ENCODE results near the gene PTPN1. TPM values are rescaled to one million over a fixed set of nuclear protein-coding genes. Genes with fewer than 3 reads are reported as not detected.
"Not testable (repeated sequence)": the region's sequence is repeated elsewhere in the genome, so short reads cannot be mapped to it uniquely, and the experiment has no call there.

PTPN1 gene
- total RNA-seq, 1 donor from 2014 or later = 8.4 TPM

DNA sequence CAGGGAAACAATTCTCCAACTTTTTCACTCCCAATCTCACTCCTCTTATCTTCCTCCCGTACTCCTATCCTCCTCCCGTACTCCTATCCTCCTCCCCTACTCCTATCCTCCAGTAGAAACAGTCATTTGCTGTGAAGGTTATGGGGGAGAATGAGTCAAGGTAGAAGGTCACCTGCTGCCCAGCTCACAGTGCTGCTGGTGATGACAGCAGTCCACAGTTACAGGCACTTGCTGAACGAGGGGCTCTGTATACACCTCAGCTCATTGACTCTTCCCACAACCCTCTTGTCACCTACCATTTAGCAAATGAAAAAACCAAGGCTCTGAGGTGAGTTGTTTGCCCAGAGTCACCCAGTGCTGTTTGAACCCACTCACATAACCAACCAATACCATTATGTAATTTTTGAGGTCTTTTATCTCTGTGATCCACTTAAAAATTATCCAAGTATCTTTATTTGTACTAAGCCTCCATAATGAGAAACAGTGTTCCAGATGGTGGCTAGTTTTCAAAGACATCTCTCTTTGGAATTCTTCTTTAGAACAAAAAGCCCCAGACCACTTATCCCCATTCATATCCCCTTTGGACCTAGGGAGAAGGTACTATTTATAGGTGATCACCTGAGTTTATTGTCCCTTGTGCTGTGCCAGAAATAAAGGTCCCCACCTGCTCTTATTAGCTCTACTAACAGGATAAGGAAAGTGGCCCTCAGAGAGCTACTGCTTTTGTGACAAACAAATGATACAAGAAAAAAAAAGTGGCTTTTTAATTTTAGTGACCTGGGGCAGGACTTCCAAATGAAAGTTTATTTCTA, 53.2 kb downstream of the PTPN1 start:
- Histone ChIP-seq H3K9me3 (ENCODE audit: control insufficient read depth in 3 of 3, low read length in 3 of 3) (no peaks in the 10 kb centered on the region), H3K27me3 (ENCODE audit: control insufficient read depth in 3 of 3, insufficient read depth in 3 of 3, low read length in 3 of 3) (no peaks in the 10 kb centered on the region), H3K27ac (ENCODE audit: low read depth, low read length) (no peak overlapping the region), H3K4me1 (ENCODE audit: control insufficient read depth in 3 of 3, insufficient read depth in 3 of 3, low read length in 3 of 3) (peaks cover 30 to 42% (median 41%) of the 10 kb centered on the region in 3 donors), H3K36me3 (ENCODE audit: control insufficient read depth in 3 of 3, insufficient read depth in 3 of 3, low read length in 3 of 3) (peaks cover 5 to 19% (median 17%) of the 10 kb centered on the region in 3 donors), H3K9ac (ENCODE audit: low read depth in 1 of 3, low read length in 3 of 3) (peak overlapping the region in 2 of 3 donors; percentile 4 to 19), H3K4me3 (ENCODE audit: low read length in 3 of 3) (no peak overlapping the region)

GRCh38 chr20:50565383-50565782, 55.2 kb downstream of the PTPN1 start:
- Histone ChIP-seq H3K27ac (ENCODE audit: low read depth, low read length) (no peak overlapping the region), H3K9ac (ENCODE audit: low read depth in 1 of 3, low read length in 3 of 3) (no peak overlapping the region), H3K27me3 (ENCODE audit: control insufficient read depth in 3 of 3, insufficient read depth in 3 of 3, low read length in 3 of 3) (no peaks in the 10 kb centered on the region), H3K4me1 (ENCODE audit: control insufficient read depth in 3 of 3, insufficient read depth in 3 of 3, low read length in 3 of 3) (peaks cover 38 to 43% (median 39%) of the 10 kb centered on the region in 3 donors), H3K4me3 (ENCODE audit: low read length in 3 of 3) (no peak overlapping the region), H3K9me3 (ENCODE audit: control insufficient read depth in 3 of 3, low read length in 3 of 3) (no peaks in the 10 kb centered on the region), H3K36me3 (ENCODE audit: control insufficient read depth in 3 of 3, insufficient read depth in 3 of 3, low read length in 3 of 3) (peaks cover 12 to 32% (median 24%) of the 10 kb centered on the region in 3 donors)

GRCh38 chr20:50565871-50566270, 55.7 kb downstream of the PTPN1 start:
- no peaks in the 10 kb centered on the region for H3K9me3 ChIP-seq (ENCODE audit: control insufficient read depth in 3 of 3, low read length in 3 of 3)
- no peaks in the 10 kb centered on the region for H3K27me3 ChIP-seq (ENCODE audit: control insufficient read depth in 3 of 3, insufficient read depth in 3 of 3, low read length in 3 of 3)
- no peak overlapping the region for H3K4me3 ChIP-seq (ENCODE audit: low read length in 3 of 3)
- no peak overlapping the region for H3K9ac ChIP-seq (ENCODE audit: low read depth in 1 of 3, low read length in 3 of 3)
- H3K4me1 ChIP-seq (ENCODE audit: control insufficient read depth in 3 of 3, insufficient read depth in 3 of 3, low read length in 3 of 3) = peaks cover 40 to 46% (median 40%) of the 10 kb centered on the region in 3 donors
- no peak overlapping the region for H3K27ac ChIP-seq (ENCODE audit: low read depth, low read length)
- peaks cover 12 to 34% (median 24%) of the 10 kb centered on the region in 3 donors for H3K36me3 ChIP-seq (ENCODE audit: control insufficient read depth in 3 of 3, insufficient read depth in 3 of 3, low read length in 3 of 3)

GRCh38 chr20:50567860-50568548, 57.8 kb downstream of the PTPN1 start:
- H3K36me3 ChIP-seq (ENCODE audit: control insufficient read depth in 3 of 3, insufficient read depth in 3 of 3, low read length in 3 of 3) = peaks cover 12 to 33% (median 18%) of the 10 kb centered on the region in 3 donors
- H3K27ac ChIP-seq (ENCODE audit: low read depth, low read length) = no peak overlapping the region

DNA sequence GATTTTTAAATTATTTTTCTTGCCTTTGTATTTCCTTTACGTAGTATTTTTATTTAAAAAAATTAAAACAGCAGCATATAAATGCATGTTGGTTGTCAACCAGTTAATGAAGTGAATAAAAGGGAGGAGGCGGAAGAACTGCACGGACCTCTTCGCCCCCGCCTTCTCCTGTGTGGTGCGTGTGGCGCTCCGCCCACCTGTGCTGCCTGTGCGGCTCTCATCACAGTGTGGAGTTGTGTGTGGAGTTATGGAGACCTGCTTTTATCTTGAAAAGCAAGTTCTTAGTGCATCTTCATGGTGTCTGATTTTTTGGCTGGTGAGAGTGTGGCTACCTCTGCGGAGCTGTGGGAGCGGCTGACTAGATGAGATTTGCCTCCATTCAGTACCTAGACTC, 58.4 kb downstream of the PTPN1 start:
- H3K9me3 ChIP-seq (ENCODE audit: control insufficient read depth in 3 of 3, low read length in 3 of 3) = no peaks in the 10 kb centered on the region
- H3K36me3 ChIP-seq (ENCODE audit: control insufficient read depth in 3 of 3, insufficient read depth in 3 of 3, low read length in 3 of 3) = peaks cover 12 to 33% (median 16%) of the 10 kb centered on the region in 3 donors
- H3K9ac ChIP-seq (ENCODE audit: low read depth in 1 of 3, low read length in 3 of 3) = no peak overlapping the region
- no peak overlapping the region for H3K4me3 ChIP-seq (ENCODE audit: low read length in 3 of 3)
- H3K27me3 ChIP-seq (ENCODE audit: control insufficient read depth in 3 of 3, insufficient read depth in 3 of 3, low read length in 3 of 3) = no peaks in the 10 kb centered on the region
- H3K27ac ChIP-seq (ENCODE audit: low read depth, low read length) = no peak overlapping the region
- H3K4me1 ChIP-seq (ENCODE audit: control insufficient read depth in 3 of 3, insufficient read depth in 3 of 3, low read length in 3 of 3) = peaks cover 31 to 39% (median 34%) of the 10 kb centered on the region in 3 donors

More at GRCh38 chr20:50567860-50568548, 57.8 kb downstream of the PTPN1 start:
- no peak overlapping the region for H3K9ac ChIP-seq (ENCODE audit: low read depth in 1 of 3, low read length in 3 of 3)
- H3K27me3 ChIP-seq (ENCODE audit: control insufficient read depth in 3 of 3, insufficient read depth in 3 of 3, low read length in 3 of 3) = no peaks in the 10 kb centered on the region
- no peaks in the 10 kb centered on the region for H3K9me3 ChIP-seq (ENCODE audit: control insufficient read depth in 3 of 3, low read length in 3 of 3)
- no peak overlapping the region for H3K4me3 ChIP-seq (ENCODE audit: low read length in 3 of 3)
- H3K4me1 ChIP-seq (ENCODE audit: control insufficient read depth in 3 of 3, insufficient read depth in 3 of 3, low read length in 3 of 3) = peaks cover 31 to 39% (median 34%) of the 10 kb centered on the region in 3 donors

DNA sequence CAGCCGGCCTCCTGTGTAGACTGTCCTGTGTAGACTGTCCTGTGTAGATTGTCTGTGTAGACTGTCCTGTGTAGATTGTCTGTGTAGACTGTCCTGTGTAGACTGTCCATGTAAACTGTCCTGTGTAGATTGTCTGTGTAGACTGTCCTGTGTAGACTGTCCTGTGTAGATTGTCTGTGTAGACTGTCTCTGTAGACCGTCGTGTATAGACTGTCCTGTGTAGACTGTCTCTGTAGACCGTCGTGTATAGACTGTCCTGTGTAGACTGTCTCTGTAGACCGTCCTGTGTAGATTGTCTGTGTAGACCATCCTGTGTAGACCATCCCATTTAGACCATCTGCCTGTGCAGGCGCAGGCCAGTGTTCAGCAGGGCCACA, 59.3 kb downstream of the PTPN1 start:
- H3K9ac ChIP-seq (ENCODE audit: low read depth in 1 of 3, low read length in 3 of 3); H3K27me3 ChIP-seq (ENCODE audit: control insufficient read depth in 3 of 3, insufficient read depth in 3 of 3, low read length in 3 of 3); H3K4me3 ChIP-seq (ENCODE audit: low read length in 3 of 3); H3K9me3 ChIP-seq (ENCODE audit: control insufficient read depth in 3 of 3, low read length in 3 of 3): not testable (repeated sequence)
- Histone ChIP-seq H3K4me1 (ENCODE audit: control insufficient read depth in 3 of 3, insufficient read depth in 3 of 3, low read length in 3 of 3) (peaks cover 39 to 42% (median 41%) of the 10 kb centered on the region in 3 donors), H3K36me3 (ENCODE audit: control insufficient read depth in 3 of 3, insufficient read depth in 3 of 3, low read length in 3 of 3) (peaks cover 13 to 35% (median 18%) of the 10 kb centered on the region in 3 donors), H3K27ac (ENCODE audit: low read depth, low read length) (peak overlapping the region; percentile 7)

GRCh38 chr20:50569864-50570836, 60.0 kb downstream of the PTPN1 start:
- Histone ChIP-seq H3K27me3 (ENCODE audit: control insufficient read depth in 3 of 3, insufficient read depth in 3 of 3, low read length in 3 of 3) (no peaks in the 10 kb centered on the region), H3K4me3 (ENCODE audit: low read length in 3 of 3) (no peak overlapping the region), H3K36me3 (ENCODE audit: control insufficient read depth in 3 of 3, insufficient read depth in 3 of 3, low read length in 3 of 3) (peaks cover 19 to 40% (median 22%) of the 10 kb centered on the region in 3 donors), H3K27ac (ENCODE audit: low read depth, low read length) (peak overlapping the region; percentile 7), H3K4me1 (ENCODE audit: control insufficient read depth in 3 of 3, insufficient read depth in 3 of 3, low read length in 3 of 3) (peaks cover 39 to 43% (median 41%) of the 10 kb centered on the region in 3 donors), H3K9me3 (ENCODE audit: control insufficient read depth in 3 of 3, low read length in 3 of 3) (no peaks in the 10 kb centered on the region), H3K9ac (ENCODE audit: low read depth in 1 of 3, low read length in 3 of 3) (peak overlapping the region in 1 of 3 donors; percentile 6)

GRCh38 chr20:50571466-50571865, 61.3 kb downstream of the PTPN1 start:
- H3K36me3 ChIP-seq (ENCODE audit: control insufficient read depth in 3 of 3, insufficient read depth in 3 of 3, low read length in 3 of 3) = peaks cover 21 to 37% (median 21%) of the 10 kb centered on the region in 3 donors

GRCh38 chr20:50572938-50573777, 63.0 kb downstream of the PTPN1 start:
- Histone ChIP-seq H3K27ac (ENCODE audit: low read depth, low read length) (peak overlapping the region; percentile 52), H3K9ac (ENCODE audit: low read depth in 1 of 3, low read length in 3 of 3) (peak overlapping the region; percentile 24 to 51 (median 36)), H3K27me3 (ENCODE audit: control insufficient read depth in 3 of 3, insufficient read depth in 3 of 3, low read length in 3 of 3) (no peaks in the 10 kb centered on the region), H3K4me3 (ENCODE audit: low read length in 3 of 3) (no peak overlapping the region), H3K36me3 (ENCODE audit: control insufficient read depth in 3 of 3, insufficient read depth in 3 of 3, low read length in 3 of 3) (peaks cover 20 to 36% (median 20%) of the 10 kb centered on the region in 3 donors), H3K9me3 (ENCODE audit: control insufficient read depth in 3 of 3, low read length in 3 of 3) (no peaks in the 10 kb centered on the region), H3K4me1 (ENCODE audit: control insufficient read depth in 3 of 3, insufficient read depth in 3 of 3, low read length in 3 of 3) (peaks cover 52 to 61% (median 56%) of the 10 kb centered on the region in 3 donors)

More at GRCh38 chr20:50571466-50571865, 61.3 kb downstream of the PTPN1 start:
- Histone ChIP-seq H3K27me3 (ENCODE audit: control insufficient read depth in 3 of 3, insufficient read depth in 3 of 3, low read length in 3 of 3) (no peaks in the 10 kb centered on the region), H3K9me3 (ENCODE audit: control insufficient read depth in 3 of 3, low read length in 3 of 3) (no peaks in the 10 kb centered on the region), H3K4me1 (ENCODE audit: control insufficient read depth in 3 of 3, insufficient read depth in 3 of 3, low read length in 3 of 3) (peaks cover 45 to 47% (median 46%) of the 10 kb centered on the region in 3 donors), H3K4me3 (ENCODE audit: low read length in 3 of 3) (no peak overlapping the region), H3K27ac (ENCODE audit: low read depth, low read length) (no peak overlapping the region), H3K9ac (ENCODE audit: low read depth in 1 of 3, low read length in 3 of 3) (no peak overlapping the region)

All from skeletal muscle tissue (tissue), 4 donors.